ENCODE data around the gene GABRP. TPM values are rescaled to one million over a fixed set of nuclear protein-coding genes. Genes with fewer than 3 reads are reported as not detected.

GABRP gene
- total and polyA plus RNA-seq, 2 donors (not counting 3 experiments of a cell fraction or from before 2014, with no cell fraction given), result 0.66 to 3.0 TPM

DNA sequence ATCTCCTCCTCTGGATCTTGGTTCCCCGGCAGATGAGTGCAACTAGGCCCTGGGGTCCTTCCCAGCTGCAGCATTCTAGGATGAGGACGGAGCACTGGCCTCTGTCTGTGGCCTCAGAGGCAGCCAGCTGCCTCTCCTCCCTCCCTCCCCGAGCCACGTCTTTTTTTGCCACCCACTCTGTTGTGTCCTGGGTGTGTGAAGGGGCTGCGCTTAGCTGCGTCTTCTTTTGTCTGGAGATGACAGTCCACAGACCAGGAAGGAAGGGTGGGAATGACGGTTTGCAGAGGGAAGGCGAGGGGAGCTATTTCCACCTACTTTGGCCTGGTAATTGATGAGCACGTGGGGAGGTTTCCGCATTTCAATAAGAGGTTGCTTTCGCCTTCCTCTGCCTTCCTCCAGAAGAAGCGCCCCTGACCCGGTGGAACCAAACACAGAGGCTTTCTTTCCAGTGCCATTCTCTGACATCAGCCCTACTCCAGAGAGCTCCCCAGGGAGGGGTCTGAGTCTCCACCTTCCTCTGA, 34.5 kb upstream of the GABRP start:
- no TSS peak for BruUV-seq (replicated peaks)
- Histone ChIP-seq H3K4me2 (ENCODE audit: insufficient read depth, low read length) (no peak overlapping the region), H4K20me1 (replicated peaks; ENCODE audit: control insufficient read depth, extremely low read depth, insufficient read depth, low read length) (no peaks in the 10 kb centered on the region), H3K4me1 (ENCODE audit: control insufficient read depth, extremely low read depth, insufficient read depth, low read length) (peaks cover 5% of the 10 kb centered on the region), H3K9me1 (replicated peaks; ENCODE audit: control insufficient read depth, extremely low read depth, insufficient read depth, low read length) (no peaks in the 10 kb centered on the region), H3K9ac (replicated peaks; ENCODE audit: extremely low read depth, insufficient read depth, low read length) (no peak overlapping the region), H2AFZ (ENCODE audit: low read depth, low read length) (no peak overlapping the region), H3K27me3 (ENCODE audit: control insufficient read depth in 2 of 2, insufficient read depth in 2 of 2, low read length in 2 of 2) (peaks cover 5 to 6% of the 10 kb centered on the region in 2 experiments), H3K27ac (ENCODE audit: insufficient read depth, low read depth, low read length) (no peak overlapping the region), H3K36me3 (ENCODE audit: control insufficient read depth in 2 of 2, extremely low read depth in 1 of 2, insufficient read depth in 2 of 2, low read length in 2 of 2) (no peaks in the 10 kb centered on the region), H3K79me2 (ENCODE audit: control insufficient read depth, insufficient read depth, low read length) (no peaks in the 10 kb centered on the region), H3K9me3 (replicated peaks; ENCODE audit: control insufficient read depth, insufficient read depth, low read length) (no peaks in the 10 kb centered on the region), H3K4me3 (replicated peaks in 1 of 3; ENCODE audit: insufficient read depth in 1 of 3, low read depth in 1 of 3, low read length in 3 of 3) (no peak overlapping the region)
- CTCF ChIA-PET, result interaction anchor here (0.8 to 13.5 kb wide), 5 partner anchors 40 to 593 kb away, joined by 3 to 452 read pairs (median 7); partner anchors contain the start of gene GABRP
- intact Hi-C loops (cut with micrococcal nuclease), result loop anchor here (5.0 kb wide), 1 partner anchor 413 kb away; no protein-coding TSS in a partner anchor
- dilution Hi-C loops (cut with MboI; ENCODE audit: extremely low pct_ligation_motif_present, low sequenced_read_pairs), result no loop called here
- FAIRE-seq (no peak), DNase-seq (ENCODE audit: low read depth, low spot score) (no peak)
- POLR2A ChIA-PET, result no interaction called here
- TF ChIP-seq MYC (IDR thresholded peaks at IDR 0.05; ENCODE audit: low read depth, low read length) (no peak), GATA2 (IDR thresholded peaks at IDR 0.05; ENCODE audit: insufficient read depth, insufficient read length, low read depth, low read length) (no peak), EZH2 (IDR thresholded peaks at IDR 0.05; ENCODE audit: borderline replicate concordance, low read depth, low read length, severe bottlenecking) (no peak), FOS (IDR thresholded peaks at IDR 0.05; ENCODE audit: borderline replicate concordance, insufficient read depth, low read length) (no peak), JUN (IDR thresholded peaks at IDR 0.05; ENCODE audit: borderline replicate concordance, insufficient read depth, insufficient read length, low read depth) (no peak), POLR2AphosphoS5 (IDR thresholded peaks at IDR 0.05; ENCODE audit: insufficient read depth, low read depth, low read length) (no peak), POLR2A (IDR thresholded peaks at IDR 0.05; ENCODE audit: low read depth, low read length) (no peak)
- TF ChIP-seq, protein P1, sequence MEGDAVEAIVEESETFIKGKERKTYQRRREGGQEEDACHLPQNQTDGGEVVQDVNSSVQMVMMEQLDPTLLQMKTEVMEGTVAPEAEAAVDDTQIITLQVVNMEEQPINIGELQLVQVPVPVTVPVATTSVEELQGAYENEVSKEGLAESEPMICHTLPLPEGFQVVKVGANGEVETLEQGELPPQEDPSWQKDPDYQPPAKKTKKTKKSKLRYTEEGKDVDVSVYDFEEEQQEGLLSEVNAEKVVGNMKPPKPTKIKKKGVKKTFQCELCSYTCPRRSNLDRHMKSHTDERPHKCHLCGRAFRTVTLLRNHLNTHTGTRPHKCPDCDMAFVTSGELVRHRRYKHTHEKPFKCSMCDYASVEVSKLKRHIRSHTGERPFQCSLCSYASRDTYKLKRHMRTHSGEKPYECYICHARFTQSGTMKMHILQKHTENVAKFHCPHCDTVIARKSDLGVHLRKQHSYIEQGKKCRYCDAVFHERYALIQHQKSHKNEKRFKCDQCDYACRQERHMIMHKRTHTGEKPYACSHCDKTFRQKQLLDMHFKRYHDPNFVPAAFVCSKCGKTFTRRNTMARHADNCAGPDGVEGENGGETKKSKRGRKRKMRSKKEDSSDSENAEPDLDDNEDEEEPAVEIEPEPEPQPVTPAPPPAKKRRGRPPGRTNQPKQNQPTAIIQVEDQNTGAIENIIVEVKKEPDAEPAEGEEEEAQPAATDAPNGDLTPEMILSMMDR (IDR thresholded peaks at IDR 0.05; ENCODE audit: extremely low read depth in 1 of 2, insufficient read depth in 1 of 2, low read depth in 1 of 2, low read length in 2 of 2), result no peak
- TF ChIP-seq, protein P2, sequence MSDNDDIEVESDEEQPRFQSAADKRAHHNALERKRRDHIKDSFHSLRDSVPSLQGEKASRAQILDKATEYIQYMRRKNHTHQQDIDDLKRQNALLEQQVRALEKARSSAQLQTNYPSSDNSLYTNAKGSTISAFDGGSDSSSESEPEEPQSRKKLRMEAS (IDR thresholded peaks at IDR 0.05; ENCODE audit: insufficient read depth, insufficient read length), result no peak

All from endothelial cell of umbilical vein (primary cell).